ENCODE measurements around the gene CAMTA2.

The CAMTA2 gene

DNA sequence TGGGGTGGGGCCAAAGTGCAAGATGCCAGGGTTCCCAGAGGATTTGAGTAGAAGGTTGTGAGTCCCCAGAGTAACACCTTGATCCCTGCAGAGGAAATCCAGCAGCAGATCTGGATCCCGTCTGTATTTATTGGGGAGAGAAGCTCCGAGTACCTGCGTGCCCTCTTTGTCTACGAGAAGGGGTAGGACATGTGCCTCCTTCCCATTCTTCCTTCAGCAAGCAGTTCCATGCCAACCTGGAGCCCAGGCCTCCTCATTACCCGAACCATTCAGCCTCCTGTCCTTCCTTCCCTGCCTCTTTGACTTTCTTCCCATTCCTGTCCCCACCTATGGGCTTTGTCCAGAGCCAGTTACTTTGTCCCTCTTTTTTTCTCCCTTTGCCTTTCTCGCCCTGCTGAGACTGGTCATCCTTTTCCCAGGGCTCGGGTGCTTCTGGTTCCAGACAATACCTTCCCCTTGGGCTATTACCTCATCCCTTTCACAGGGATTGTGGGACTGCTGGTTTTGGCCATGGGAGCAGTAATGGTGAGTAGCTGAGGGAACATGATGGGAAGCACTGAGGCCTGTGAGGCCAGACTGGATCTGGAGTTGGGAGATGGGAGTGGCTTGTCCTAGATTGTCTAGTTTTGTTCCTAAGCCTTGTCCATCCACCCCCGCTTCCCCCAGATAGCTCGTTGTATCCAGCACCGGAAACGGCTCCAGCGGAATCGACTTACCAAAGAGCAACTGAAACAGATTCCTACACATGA, 44.5 kb downstream of the CAMTA2 start:
- Histone ChIP-seq H3K27me3 (ENCODE audit: control insufficient read depth, insufficient read depth, low read length) (no peaks in the 10 kb centered on the region), H3K4me2 (ENCODE audit: low read length) (no peak overlapping the region), H3K9me3 (replicated peaks; ENCODE audit: low read length) (no peaks in the 10 kb centered on the region), H3K9ac (ENCODE audit: low read depth, low read length) (peak overlapping the region; percentile 13), H3K4me3 (ENCODE audit: low read length) (no peak overlapping the region), H3K36me3 (ENCODE audit: insufficient read depth, low read length) (peaks cover 55% of the 10 kb centered on the region), H3K4me1 (ENCODE audit: control insufficient read depth, insufficient read depth, low read length) (peaks cover 46% of the 10 kb centered on the region)

DNA sequence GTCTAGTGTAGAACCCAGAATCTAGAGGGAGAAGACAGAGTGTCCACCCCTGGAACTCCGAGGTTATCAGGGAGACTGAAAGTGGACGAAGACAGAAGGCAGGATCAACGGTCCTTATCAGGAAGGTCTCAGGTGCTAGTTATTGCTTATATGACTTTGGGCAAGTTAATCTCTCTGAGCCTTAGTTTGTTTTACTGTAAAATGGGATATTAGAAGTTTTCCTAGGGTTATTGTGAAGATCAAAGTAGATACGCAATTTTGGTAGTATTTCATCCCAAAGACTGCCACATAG, 46.2 kb downstream of the CAMTA2 start:
- H3K4me3 ChIP-seq (ENCODE audit: low read length), result peak overlapping the region; percentile 90
- H3K36me3 ChIP-seq (ENCODE audit: insufficient read depth, low read length), result peaks cover 52% of the 10 kb centered on the region
- H3K4me2 ChIP-seq (ENCODE audit: low read length), result peak overlapping the region; percentile 99
- H3K9ac ChIP-seq (ENCODE audit: low read depth, low read length), result peak overlapping the region; percentile 94
- peaks cover 46% of the 10 kb centered on the region for H3K4me1 ChIP-seq (ENCODE audit: control insufficient read depth, insufficient read depth, low read length)
- H3K27me3 ChIP-seq (ENCODE audit: control insufficient read depth, insufficient read depth, low read length), result no peaks in the 10 kb centered on the region
- H3K9me3 ChIP-seq (replicated peaks; ENCODE audit: low read length), result no peaks in the 10 kb centered on the region

DNA sequence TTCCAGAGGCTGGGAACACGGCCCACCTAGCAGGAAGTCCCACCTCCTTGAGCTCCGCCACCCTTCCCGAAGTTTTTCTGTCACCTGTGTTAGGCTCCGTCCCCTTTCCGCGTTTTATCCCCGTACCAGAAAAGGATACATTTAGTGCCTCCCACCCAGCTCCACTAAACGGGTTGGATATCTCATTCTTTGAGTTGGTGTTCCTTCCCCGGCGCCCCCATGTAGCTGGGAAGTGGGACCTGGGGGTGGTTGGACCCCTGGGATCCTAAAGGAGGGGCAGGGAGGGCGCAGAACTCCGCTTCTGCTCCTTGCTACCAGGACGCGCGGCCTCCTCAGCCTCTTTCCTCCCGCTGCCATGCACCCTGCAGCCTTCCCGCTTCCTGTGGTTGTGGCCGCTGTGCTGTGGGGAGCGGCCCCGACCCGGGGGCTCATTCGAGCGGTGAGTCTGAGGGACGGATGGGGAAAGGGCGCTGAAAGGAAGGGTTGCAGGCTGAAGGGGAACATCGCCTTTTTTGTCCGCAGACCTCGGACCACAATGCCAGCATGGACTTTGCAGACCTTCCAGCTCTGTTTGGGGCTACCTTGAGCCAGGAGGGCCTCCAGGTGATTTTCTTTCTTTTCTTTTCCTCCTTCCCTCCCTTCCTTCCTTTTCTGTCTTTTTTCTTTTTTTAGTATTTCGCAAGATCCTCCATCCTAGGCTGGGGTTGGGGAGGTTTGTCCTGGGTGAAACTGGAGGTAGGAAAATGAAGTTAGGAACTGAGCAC, 46.7 kb downstream of the CAMTA2 start:
- Histone ChIP-seq H3K4me2 (ENCODE audit: low read length) (peak overlapping the region; percentile 99), H3K9me3 (replicated peaks; ENCODE audit: low read length) (no peaks in the 10 kb centered on the region), H3K4me1 (ENCODE audit: control insufficient read depth, insufficient read depth, low read length) (peaks cover 45% of the 10 kb centered on the region), H3K27me3 (ENCODE audit: control insufficient read depth, insufficient read depth, low read length) (no peaks in the 10 kb centered on the region), H3K36me3 (ENCODE audit: insufficient read depth, low read length) (peaks cover 52% of the 10 kb centered on the region), H3K9ac (ENCODE audit: low read depth, low read length) (peak overlapping the region; percentile 94), H3K4me3 (ENCODE audit: low read length) (peak overlapping the region; percentile 90)

DNA sequence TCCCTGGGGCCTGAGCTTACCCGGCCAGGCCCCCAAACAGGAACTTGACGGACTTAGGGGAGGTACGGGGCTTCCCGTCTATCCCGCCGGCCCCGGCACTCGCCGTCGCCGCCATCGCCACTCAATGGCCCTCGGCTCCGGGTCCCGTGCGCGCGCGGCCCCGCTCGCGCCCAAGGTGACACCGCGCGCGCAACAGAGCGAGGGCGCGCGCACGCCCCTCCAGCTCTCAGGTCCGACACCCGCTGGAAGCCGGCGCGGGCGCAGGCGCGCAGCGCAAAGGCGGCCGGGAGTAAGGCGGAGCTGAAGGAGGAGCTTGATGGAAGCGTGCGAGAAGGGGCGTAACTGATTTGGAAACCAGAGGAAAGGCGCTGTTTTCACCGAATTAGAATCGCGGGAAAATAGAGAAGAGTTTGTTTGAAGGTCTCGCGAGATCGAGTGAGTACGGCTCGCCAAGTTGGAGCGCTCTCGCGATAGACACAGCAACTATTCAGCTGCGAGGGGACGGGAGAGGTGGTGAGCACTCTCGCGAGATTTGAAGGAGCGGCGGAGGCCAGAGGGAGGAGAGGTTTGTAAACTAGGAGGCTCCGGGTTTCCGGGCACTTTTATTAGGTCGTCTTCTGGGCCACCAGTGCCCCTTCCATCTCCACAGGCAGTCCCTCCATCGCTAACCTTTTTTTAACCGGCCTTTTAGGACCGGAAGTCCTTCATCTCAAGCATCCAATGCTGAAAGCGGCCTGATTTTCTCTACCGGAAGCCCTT, 47.5 kb downstream of the CAMTA2 start, which contains the start of the genes RNF167 and SLC25A11:
RNF167 (plus strand) TSS at position 473 of the 759 bp plus-strand sequence. CDS start 642 bp downstream, outside the sequence.
SLC25A11 (minus strand) TSS at position 251 of the 759 bp plus-strand sequence; CDS start at position 115, 136 bp downstream.
- Histone ChIP-seq H3K9me3 (replicated peaks; ENCODE audit: low read length) (no peaks in the 10 kb centered on the region), H3K9ac (ENCODE audit: low read depth, low read length) (peak within 1 kb of the TSS; percentile 94), H3K4me3 (ENCODE audit: low read length) (peak within 1 kb of the TSS; percentile 90), H3K36me3 (ENCODE audit: insufficient read depth, low read length) (peaks cover 46% of the 10 kb centered on the region), H3K4me2 (ENCODE audit: low read length) (peak within 1 kb of the TSS; percentile 99), H3K4me1 (ENCODE audit: control insufficient read depth, insufficient read depth, low read length) (peaks cover 38% of the 10 kb centered on the region), H3K27me3 (ENCODE audit: control insufficient read depth, insufficient read depth, low read length) (no peaks in the 10 kb centered on the region)

DNA sequence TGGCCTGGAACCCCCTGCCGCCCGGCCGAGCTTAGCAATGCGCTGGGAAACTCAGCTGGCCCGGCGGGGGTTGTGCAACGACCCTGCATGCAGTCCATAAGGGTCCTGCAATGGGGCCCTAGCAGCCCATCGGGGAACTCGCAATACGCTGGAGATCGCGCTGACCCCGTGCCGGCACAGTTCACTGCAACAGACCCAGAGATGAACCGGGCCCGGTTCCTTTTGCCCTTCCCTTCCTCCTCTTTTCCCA, 48.0 kb downstream of the CAMTA2 start:
- Histone ChIP-seq H3K9ac (ENCODE audit: low read depth, low read length) (peak overlapping the region; percentile 94), H3K36me3 (ENCODE audit: insufficient read depth, low read length) (peaks cover 41% of the 10 kb centered on the region), H3K4me1 (ENCODE audit: control insufficient read depth, insufficient read depth, low read length) (peaks cover 35% of the 10 kb centered on the region), H3K27me3 (ENCODE audit: control insufficient read depth, insufficient read depth, low read length) (no peaks in the 10 kb centered on the region), H3K9me3 (replicated peaks; ENCODE audit: low read length) (no peaks in the 10 kb centered on the region), H3K4me2 (ENCODE audit: low read length) (peak overlapping the region; percentile 99), H3K4me3 (ENCODE audit: low read length) (peak overlapping the region; percentile 90)

DNA sequence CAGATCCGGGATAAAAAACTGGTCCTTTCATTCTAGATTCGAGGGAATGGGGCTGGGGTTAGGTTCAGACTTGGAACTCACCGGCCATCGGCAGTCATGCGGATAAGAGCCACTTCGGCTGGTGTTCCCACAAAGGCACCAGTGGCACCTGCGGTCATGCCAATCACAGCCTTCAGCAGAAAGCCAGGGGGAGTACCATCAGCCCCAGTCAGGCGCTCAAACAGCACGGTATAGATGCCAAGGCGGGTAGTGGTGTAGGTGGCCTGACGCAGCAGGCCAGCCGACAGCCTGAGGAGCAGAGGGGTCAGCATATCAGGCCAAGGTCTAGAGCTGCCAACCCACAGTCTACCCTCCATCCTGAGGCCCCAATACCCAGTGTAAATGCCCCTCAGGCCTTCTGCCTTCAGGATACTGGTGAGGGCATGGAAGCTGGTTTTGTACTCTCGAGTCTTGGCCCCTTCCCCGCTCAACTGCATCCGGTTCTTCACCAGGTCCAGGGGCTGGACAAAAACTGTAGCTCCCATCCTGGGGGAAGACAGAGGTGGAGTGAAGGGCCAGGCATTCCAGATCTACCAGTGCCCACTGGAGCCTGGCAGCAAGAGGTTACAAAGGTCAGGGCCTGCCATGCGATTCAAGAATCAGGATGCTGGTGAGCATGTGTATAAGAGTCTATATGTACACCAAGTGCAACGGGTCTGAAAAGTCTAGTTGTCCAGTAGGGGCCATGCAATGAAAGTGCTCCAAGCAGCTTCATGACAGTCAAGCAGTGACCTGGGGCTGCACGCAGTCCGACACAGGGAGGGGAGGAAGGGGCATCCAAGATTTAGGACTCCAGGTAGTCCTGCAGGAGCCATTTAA, 48.6 kb downstream of the CAMTA2 start:
- peak overlapping the region; percentile 94 for H3K9ac ChIP-seq (ENCODE audit: low read depth, low read length)
- peak overlapping the region; percentile 99 for H3K4me2 ChIP-seq (ENCODE audit: low read length)
- H3K36me3 ChIP-seq (ENCODE audit: insufficient read depth, low read length), result peaks cover 35% of the 10 kb centered on the region
- H3K4me3 ChIP-seq (ENCODE audit: low read length), result peak overlapping the region; percentile 90
- H3K27me3 ChIP-seq (ENCODE audit: control insufficient read depth, insufficient read depth, low read length), result no peaks in the 10 kb centered on the region
- no peaks in the 10 kb centered on the region for H3K9me3 ChIP-seq (replicated peaks; ENCODE audit: low read length)
- H3K4me1 ChIP-seq (ENCODE audit: control insufficient read depth, insufficient read depth, low read length), result peaks cover 36% of the 10 kb centered on the region

DNA sequence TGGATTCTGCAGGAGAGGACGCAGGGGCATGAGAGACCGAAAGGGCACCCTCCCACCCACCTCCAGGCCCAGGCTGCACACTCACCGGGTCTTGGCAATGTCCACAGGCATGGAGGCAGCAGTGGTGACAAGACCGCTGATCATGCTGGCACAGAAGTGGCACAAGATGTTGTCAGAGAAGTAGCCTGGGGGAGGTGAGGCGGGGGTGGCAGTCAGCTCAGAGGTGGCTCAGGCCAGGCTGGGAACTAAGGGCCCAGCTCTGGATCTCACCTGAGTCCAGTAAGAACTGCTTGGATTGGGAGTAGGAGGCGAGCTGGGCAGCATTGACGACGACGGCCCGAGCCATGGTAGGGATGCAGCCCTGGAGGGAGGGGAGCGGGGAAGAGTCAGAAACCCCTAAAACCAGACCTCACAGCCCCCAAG, 49.4 kb downstream of the CAMTA2 start:
- H3K4me1 ChIP-seq (ENCODE audit: control insufficient read depth, insufficient read depth, low read length), result peaks cover 32% of the 10 kb centered on the region
- peak overlapping the region; percentile 94 for H3K9ac ChIP-seq (ENCODE audit: low read depth, low read length)
- peak overlapping the region; percentile 99 for H3K4me2 ChIP-seq (ENCODE audit: low read length)
- no peak overlapping the region for H3K4me3 ChIP-seq (ENCODE audit: low read length)
- H3K36me3 ChIP-seq (ENCODE audit: insufficient read depth, low read length), result peaks cover 27% of the 10 kb centered on the region
- H3K27me3 ChIP-seq (ENCODE audit: control insufficient read depth, insufficient read depth, low read length), result no peaks in the 10 kb centered on the region
- no peaks in the 10 kb centered on the region for H3K9me3 ChIP-seq (replicated peaks; ENCODE audit: low read length)

DNA sequence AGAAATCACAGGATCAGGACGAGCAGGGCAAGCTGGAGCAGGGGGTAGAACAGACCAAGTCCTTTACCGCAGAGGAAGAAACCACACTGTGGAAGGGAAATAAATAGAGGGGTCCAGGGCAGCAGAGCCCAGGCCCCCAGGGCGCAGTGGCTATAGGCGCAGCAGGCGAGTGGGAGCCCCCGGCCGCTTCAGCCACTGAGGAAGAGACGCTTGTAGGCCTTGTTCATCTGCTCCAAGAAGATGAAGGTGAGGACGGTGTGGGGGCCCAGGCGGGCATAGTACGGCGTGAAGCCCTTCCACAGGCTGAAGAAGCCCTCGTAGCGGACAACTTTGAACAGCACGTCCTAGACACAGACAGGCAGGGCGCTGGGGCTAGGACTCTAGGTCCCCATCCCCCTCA, 49.9 kb downstream of the CAMTA2 start:
- no peak overlapping the region for H3K4me3 ChIP-seq (ENCODE audit: low read length)
- H3K36me3 ChIP-seq (ENCODE audit: insufficient read depth, low read length), result peaks cover 22% of the 10 kb centered on the region
- no peaks in the 10 kb centered on the region for H3K9me3 ChIP-seq (replicated peaks; ENCODE audit: low read length)
- H3K4me2 ChIP-seq (ENCODE audit: low read length), result no peak overlapping the region
- H3K9ac ChIP-seq (ENCODE audit: low read depth, low read length), result no peak overlapping the region
- H3K27me3 ChIP-seq (ENCODE audit: control insufficient read depth, insufficient read depth, low read length), result no peaks in the 10 kb centered on the region
- H3K4me1 ChIP-seq (ENCODE audit: control insufficient read depth, insufficient read depth, low read length), result peaks cover 29% of the 10 kb centered on the region

DNA sequence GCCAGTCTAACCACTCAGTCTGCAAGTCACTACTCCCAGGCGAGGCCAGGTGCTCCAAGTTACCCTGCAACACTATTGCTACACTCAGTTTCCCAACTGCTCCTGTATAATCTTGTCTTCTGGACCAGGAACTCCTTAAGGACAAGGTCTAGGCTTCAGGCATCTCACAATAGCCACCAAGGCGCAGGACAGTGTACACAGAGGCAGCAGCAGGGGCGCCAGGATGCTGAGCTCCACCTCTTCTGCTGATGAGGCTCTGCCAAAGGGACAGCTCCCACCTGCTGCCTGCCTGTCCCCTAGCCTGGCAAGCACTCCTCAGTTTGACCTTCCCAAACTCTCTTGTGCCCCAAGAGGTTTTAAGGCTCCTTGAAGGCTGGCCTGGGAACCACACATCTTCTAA, 51.0 kb downstream of the CAMTA2 start:
- Histone ChIP-seq H3K4me1 (ENCODE audit: control insufficient read depth, insufficient read depth, low read length) (peaks cover 26% of the 10 kb centered on the region), H3K4me3 (ENCODE audit: low read length) (no peak overlapping the region), H3K27me3 (ENCODE audit: control insufficient read depth, insufficient read depth, low read length) (no peaks in the 10 kb centered on the region), H3K36me3 (ENCODE audit: insufficient read depth, low read length) (peaks cover 18% of the 10 kb centered on the region), H3K4me2 (ENCODE audit: low read length) (no peak overlapping the region), H3K9me3 (replicated peaks; ENCODE audit: low read length) (no peaks in the 10 kb centered on the region), H3K9ac (ENCODE audit: low read depth, low read length) (no peak overlapping the region)

DNA sequence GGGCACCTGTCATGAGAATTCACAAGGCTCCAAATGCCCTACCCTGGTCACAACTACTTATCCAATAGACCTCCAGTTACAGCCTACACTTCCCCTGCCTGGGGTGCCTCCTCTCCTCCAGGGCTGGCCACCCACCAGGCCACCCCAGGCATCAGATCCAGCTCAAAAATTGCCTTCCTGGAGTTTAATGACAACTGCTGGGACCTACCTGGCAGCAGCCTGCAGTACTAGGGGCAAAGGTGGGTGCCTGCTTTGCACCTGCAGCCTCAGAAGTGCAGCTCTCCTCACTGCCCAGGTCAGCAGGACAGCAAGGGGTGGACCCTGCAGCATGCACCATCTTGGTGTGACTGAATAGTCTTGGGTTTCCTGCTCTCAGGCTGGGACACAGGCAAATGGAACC, 51.8 kb downstream of the CAMTA2 start:
- peaks cover 21% of the 10 kb centered on the region for H3K36me3 ChIP-seq (ENCODE audit: insufficient read depth, low read length)
- no peak overlapping the region for H3K4me3 ChIP-seq (ENCODE audit: low read length)
- no peak overlapping the region for H3K9ac ChIP-seq (ENCODE audit: low read depth, low read length)
- H3K9me3 ChIP-seq (replicated peaks; ENCODE audit: low read length), result no peaks in the 10 kb centered on the region
- peaks cover 21% of the 10 kb centered on the region for H3K4me1 ChIP-seq (ENCODE audit: control insufficient read depth, insufficient read depth, low read length)
- no peak overlapping the region for H3K4me2 ChIP-seq (ENCODE audit: low read length)
- H3K27me3 ChIP-seq (ENCODE audit: control insufficient read depth, insufficient read depth, low read length), result no peaks in the 10 kb centered on the region

All from skeletal muscle satellite cell (primary cell).